HG02943 (cell line): Measurements from ENCODE around the gene HOXA10.

Source experiments
- ATAC-seq: cut with Tn5 transposase; IDR thresholded peaks from one replicate; pipeline ENCODE4 v1.9.1; 2021; ENCODE audit warnings: mild to moderate bottlenecking, low read depth, moderate library complexity; ENCODE audit not compliant: unreplicated experiment

Gene HOXA10

DNA sequence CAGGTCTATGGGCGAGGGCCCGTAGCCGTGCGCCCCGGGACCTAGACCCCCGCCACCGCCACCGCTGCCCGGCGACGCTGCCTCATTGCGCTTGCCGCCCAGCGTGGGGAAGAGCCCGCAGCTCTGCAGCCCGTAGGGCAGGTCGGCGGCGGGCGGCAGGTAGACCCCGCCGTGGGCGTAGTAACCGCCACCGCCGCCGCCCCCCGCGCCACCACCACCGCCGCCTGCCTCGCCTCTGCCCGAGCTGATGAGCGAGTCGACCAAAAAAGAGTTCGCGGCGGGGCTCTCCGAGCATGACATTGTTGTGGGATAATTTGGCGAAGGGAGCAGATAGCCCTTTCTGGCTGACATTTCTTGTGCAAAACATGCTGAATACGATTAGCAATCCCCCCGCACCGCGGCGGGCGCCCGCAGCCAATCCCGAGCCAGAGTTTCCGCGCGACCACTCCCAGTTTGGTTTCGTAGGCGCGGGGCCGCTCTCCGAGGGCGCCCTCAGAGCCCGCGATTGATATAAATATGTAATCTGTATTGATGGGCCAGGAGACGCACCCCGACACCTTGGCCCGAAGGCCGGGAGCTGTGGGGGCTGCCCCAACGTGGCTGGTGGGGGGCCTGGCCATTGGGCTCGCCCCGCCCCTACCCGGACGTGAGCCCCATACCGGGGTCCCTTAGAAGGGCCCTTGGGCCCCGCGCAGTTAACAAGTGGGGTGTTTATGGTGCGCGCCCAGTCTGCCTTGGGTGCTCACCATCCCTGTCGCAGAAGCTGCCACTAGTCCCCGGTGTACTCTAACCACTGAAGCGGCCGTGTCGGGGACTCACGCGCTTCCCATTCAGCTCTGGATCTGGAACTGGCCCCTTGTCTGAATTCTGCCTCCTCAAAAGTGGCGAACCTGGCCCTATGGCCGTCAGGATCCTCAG is at the start of gene HOXA10:
Gene HOXA10 (minus strand): TSS at position 365 of the 918 bp plus-strand sequence. CDS start 14 bp downstream, at position 351.
- no peak for ATAC-seq

DNA sequence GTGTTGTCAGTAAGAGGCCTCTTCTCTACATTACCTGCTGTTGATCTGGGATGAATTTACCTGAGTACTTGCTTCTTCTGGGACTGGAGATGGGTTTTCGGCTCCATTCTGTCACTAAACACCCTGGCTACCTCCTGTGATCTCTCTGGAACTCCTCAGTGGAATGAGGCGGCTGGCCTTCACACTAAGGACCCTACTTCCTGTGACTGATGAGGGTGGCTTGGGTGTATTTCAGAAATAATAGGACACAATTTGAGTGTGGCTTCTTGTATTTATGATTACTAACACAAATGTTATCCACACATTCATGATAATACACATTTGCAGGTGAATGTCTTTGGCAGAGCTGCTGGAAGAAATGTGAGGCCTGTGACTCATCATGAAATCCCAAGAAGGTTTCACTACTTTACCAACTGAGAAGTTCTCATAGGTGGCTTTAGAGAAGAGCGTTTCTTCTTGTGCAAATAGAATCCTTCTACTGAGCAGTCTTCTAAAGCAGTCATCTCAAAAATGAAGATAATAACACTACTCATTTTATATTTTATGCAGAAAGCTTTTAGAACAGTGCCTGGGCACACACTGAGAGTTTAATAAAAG is 47.2 kb upstream of the HOXA10 start:
- ATAC-seq: no peak

DNA sequence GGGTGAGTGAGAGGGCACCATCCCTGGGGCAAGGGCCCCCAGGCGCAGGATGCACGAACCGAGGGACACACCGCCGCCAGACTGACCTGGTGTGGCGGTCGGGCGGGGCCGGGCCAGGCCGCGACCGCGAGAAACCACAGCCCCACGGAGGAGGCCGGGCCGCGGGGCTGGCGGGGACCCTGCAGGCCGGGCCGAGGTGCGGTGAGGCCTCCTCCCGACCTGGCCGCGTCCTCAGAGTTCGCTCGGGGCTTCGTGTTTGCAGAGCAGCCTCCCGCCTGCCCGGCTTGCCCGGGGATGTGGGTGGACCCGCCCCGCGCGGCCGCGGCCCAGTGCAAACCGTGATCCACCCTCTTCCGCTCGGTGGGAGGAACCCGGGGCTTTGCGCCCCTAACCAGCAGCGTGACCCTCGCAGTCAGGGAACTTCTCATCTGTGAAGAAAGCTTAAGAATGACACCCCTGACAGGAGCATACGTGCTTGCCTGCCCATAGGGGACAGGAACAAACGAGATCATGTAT is 46.4 kb upstream of the HOXA10 start:
- ATAC-seq: no peak

DNA sequence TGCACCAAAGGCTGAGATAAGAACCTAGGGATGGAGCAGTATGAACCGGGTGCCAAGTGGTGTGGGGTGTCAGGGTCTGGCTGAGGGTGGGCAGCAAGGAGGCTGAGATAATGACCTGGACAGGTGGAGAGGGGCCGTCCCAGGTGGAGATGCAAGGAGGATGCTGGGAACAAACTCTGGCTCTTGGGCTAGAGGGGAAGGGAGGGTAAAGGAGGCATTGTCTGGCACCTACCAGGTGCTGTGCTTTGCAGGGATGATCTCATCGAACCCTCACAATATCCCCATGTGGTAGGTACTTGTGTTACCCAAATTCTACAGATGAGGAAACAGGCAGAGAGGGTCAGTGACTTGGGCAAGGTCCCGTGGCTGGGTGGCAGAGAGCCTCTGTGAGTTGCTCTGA is 45.7 kb upstream of the HOXA10 start:
- ATAC-seq: no peak

DNA sequence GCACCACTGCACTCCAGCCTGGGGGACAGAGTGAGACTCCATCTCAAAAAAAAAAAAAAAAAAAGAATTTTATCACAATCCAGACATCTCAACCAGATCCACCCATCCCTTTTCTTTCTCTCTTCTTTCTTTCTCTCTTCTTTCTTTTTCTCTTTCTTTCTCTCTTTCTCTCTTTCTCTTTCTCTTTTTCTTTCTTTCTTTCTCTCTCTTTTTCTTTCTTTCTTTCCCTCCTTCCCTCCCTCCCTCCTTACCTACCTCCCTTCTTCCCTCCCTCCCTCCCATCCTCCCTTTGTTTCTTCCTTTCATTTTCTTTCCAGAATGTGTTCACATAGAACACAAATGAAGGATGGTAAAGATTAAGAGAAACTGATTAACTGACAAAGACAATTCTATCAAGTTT is 43.8 kb upstream of the HOXA10 start:
- ATAC-seq: no peak

DNA sequence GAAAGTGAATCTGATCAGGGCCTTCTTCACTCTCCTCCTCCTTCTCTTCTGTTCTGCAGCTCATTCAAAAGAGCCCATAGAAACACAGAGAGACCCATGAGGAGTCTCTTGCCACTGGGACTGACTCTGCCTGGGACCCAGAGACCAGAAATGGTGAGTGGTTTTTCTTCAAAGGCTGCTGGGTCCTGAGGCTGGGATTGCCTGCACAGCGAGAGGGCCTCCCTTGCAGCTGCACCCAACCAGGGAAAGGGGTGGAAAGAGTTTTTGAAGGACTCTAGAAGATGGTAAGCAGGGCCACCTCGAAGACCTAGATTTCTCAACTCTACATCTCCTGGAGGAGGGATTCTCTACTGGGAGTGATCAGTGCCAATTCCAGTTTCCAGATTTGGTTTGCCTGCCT is 41.2 kb upstream of the HOXA10 start:
- ATAC-seq: no peak

DNA sequence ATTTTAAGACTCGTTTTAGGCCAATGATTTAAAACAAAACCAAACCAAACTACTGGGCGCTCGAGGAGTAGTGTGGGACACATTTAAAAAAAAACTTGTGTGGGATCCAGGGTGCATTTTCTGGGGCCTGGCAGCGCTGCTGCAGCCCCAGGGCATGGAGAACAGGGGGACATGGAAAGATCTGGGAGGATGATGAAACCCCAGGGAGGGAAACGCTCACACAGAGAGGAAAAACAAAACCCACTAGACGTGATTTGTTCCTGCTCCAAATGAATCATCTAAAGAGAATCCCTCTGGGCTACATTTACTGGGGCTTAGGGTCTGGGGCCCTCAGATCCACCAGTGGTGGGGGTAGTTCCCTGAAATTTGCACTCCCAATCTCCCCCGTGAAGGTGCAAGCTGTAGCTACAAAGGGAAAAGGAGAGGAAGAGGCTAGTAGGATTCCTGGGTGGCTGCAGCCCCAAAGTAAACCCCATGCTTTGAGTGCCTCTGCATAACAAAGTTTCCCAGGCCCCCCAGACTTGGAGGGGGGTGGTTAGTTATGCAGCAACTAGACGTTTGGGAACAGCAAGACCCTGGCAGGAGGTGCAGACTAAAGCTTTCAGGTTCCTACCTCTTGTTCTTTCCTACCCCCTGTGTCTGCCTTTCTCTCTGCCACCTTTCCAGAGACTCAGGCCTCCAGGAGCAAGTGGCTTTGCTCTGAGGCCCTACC is 40.3 kb upstream of the HOXA10 start:
- no peak for ATAC-seq

DNA sequence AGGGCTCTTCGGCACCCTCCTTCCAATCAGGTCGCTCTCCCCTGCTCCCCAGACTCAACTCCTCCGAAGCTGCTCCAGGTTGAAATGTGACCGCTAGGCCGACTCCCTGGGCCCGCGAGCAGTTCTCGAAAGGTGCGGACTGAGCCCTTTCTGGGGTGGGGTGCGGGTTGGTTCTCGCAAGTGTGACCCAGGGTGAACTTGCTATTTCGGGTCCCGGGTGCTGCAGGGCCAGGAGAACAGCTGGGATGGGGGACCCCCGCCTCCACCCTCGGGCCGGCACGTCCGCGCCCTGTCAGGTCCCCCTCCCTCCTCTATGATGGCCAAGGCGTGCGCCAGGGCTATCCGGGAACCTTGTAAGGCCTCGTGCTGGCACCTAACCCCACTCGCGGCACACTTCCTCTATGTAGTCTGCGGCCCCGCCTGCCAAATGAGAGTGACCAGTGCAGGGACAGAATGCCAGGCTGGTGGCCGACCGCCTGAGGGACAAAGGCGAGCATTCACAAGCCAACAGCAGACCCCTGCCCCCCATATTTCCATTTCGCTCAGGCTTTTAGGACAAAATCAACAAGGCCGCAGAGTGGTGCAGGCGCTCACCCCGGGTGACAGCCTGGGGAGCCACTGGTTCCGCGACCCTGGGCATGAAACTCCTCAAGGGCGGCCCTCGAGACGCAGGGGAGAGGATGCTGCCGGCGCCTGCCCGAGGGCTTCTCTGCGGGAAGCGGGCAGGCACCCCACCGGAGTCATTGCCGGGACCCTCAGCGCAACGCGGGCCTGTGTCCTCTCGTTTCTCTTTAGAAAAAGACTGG is 39.5 kb upstream of the HOXA10 start:
- ATAC-seq: no peak

DNA sequence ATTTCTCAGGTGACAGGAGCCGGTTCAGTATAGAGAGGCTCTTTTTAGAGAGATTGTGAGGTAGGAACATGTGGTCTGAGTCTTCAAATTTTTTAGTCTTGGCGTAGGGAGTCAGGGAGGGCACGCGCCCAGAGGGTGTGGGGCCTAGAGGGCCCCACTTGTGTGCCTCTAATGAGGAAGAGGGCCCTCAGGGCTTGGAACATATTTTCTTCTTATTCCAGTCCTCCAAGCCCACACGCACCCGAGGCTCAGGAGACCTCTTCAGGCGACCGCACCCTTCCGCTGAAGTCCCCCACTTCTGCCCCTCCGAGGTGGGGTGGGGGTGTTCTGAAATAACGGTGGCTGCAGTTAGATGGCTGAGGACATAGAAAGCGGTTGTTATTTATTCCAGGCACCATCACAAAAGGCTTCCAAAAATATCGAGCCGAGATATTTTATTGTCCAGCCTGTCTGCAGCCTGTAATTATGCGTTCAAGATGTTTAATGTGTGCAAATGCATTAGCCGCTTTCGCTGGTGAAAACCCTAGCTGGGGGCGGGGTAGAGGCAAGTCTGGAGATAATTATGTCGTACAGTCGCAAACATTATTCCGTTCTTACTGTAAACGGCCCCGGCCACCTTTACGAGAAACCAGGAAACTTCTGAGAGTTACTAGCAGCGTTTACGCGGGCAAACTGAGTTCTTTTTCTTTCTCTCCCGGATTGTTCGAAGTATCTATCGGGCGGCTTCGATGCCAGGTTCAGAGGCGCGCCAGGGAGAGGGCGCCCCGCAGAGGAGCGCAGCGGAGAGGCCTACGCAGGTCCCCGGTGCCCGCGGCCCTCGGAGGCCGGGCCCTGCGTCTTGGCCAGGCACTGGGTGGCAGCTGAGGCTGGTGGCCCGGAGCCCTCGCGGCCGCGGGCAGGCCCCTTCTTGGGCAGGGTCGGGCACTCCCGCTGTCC is 38.6 kb upstream of the HOXA10 start:
- no peak for ATAC-seq

DNA sequence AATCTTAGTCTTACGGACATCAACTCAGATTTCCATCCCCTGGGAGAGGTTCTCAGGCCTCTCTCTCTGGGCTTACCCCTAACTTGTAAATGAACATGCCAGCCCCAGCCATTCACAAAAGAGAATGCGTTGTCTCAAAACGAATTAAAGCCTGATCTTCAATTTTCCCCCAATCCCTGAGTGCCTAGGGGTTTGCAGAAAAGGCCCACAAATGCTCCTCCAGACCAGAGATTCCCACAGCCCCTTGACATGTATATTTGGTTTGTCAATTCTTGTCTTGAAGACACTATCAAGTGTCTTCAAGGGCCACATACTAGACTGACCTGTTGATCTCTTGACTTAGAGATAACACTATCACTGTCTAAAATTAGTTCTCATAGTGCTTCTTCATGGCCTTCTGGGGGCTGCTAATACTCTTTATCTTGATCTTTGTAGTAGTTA is 37.7 kb upstream of the HOXA10 start:
- no peak for ATAC-seq

DNA sequence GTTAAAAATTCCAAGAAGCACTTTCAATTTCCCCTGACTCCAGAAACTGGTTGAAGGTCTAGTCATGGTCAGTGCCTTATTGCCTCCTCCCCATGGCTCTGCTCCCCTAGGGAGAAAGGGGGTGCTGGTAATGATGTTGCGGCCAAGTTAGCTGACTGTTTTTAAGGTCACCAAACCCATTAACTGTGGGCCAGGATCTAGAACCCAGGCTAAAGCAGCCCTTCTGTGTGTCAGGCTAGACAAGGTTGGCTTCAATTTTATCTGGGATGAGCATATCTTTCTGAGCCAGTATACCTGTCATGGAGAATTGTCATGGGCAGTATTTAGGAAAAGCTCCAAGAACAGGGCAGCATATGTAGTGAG is 36.9 kb upstream of the HOXA10 start:
- no peak for ATAC-seq

DNA sequence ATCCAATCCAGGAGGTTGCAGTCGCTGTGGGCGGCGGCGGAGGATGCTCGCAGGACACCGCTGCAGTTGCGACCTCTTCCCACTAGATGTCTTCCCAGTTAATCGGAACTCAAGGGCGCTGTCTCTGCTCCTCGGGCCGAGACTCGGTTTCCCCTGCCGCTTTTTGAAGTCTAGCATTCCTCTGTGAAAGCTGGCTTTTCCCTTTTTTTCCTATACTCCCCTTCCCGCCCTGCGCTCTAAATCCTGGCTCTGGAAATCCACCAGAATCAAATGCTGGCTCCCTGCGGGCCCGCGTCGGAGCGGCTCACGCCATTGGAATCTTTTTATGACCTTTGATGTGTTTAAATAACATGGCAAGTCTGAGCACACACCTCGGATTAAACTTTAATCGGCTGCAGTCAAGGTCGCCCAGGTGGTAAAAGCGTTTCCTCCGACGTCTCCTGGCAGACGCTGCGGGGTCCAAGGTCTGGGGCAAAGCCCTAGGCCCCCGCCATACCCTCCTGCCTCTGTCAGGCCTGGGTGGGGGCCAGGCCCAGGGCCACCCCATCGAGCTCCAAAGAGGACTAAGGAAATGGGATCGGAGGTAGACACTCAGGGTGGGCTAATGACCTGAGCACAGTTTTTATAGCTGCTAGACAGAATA is 36.4 kb upstream of the HOXA10 start:
- ATAC-seq: no peak

DNA sequence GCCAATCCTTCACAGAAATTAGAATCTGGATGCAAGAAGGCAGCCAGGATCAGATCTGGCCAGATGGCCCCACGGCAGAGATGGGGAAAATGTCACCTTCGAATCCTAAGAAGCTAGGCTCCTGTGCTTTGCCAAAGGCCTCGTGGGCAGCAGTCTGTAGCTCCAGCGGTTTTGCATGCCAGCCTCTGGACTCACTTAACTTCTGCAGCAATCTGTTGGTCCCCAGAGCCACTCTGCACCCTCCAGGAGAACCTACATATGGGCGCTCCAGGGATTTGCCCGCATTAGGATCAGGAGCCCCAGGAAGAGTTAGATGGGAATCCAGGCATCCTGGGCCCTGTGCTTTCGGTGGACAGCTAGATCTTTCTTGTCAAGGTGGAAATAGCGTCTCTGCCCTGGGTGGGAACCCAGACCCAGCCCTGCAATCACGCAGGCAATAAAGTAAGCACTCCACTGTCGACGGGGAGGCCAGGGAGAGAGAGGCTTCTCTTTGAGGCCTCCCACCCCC is 35.9 kb upstream of the HOXA10 start:
- no peak for ATAC-seq

DNA sequence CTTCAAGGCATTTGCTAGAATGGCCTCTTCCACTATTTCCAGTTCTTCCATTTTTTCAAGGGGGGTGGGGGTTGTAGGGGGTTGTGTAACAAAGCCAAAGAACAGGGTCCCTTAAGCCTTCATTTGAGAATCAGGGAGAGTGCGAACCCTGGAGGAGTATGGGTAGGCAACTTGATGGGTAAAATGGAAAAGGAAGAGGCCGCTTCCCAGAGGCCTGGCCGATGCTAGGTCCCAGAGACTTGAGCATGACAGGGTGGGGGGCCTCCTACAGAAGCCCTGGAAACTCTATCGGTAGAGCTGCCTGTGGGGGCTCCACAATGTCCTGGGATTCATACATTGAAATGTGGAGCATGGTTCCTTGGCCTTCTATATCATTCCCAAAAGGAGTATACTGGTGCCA is 34.9 kb upstream of the HOXA10 start:
- ATAC-seq: no peak

DNA sequence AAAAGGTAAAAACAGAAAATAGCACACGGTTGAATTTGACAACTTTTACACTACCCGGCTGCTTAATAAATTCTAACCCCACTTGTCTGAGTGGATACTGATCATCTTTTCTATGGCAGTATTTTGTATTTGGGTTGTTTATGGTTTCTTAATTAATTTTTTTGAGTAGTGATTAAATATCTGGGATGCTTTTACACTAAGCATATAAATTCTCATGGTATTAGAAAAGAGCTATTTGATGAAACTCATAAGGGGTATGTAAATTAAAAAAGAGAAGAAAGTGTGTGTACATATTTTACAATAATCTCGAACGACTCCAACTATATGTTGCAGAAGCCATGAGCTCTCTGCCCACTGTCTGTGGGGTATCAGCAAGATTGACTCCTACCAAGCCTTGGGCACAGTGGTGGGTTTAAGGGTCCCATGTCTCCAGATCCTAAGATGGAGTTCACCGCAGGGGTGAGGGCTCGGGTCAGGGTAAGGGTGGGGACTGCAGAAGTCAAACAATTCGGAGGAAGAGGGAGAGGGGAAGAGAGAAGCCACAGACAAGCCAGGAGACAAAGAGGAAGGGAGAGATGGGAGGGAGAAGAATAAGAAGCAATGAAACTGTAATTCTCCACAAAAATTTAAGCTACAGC is 33.3 kb upstream of the HOXA10 start:
- no peak for ATAC-seq

DNA sequence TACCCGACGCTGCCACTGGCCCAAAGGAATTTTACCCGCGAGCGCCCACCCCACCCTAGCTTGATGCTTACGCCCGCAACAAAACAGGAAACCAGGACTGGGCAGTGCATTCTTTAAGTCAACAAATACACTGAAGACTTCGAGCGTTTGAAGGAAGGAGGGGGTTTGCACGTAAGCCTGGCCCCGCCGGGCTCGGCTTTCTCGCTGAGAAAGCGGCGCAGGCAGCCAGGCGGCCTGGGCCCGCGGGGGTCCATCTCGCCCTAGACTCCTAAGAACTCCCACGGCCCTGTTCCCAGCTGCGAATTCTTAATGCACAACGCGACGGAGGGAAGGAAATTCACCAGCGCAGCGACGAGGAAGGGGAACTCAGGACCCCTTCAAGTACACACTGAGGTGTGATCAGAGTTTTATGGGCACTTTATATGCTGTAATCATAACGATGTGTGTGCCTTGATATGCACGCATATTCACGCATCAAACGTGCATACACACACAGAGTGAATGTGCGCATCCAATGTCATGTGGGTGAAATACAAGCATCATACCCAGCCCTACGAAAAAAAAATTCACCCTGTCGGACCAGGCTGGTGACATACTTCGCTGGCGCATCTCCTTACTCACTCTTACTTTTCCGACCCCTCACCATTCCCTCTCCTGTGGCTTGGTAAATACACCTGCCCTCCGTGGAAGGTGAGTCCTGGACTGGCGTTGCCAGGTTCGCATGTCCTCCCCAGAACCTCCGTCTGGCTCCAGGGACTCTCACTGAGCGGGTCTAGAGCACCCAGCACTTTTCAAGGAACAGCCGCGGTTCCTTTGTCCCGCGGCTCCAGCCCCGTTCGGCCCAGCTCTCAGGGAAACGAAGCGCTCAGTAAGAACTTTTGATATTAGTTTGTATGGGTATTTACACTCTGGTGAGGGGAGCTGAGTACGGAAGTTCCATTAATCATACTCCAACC is 31.5 kb upstream of the HOXA10 start:
- ATAC-seq: no peak

DNA sequence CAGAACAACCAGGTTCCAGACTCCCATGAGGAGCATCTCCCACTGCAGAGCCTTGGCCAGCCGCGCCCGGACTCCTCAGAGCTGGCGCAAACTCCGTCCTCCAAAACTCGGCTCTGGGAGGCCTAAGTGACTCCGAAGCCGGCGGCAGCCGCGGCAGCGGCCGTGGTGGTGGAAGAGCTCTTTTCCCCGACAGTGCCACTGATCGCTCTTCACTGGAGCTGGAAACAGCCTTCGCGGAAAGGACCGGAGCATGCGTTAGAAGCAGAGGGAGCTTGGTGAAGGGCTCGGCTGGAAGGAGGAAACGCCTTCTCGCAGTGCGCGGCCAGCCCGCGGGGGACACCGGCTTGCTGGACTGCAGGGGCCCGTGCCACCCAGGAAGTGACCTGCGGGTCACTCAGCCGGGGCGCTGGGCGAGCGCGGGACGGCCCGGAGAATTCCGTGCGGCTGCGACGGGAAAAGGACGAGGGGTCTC is 30.8 kb upstream of the HOXA10 start:
- ATAC-seq: no peak
